HG02623 (cell line): ENCODE results near the gene ERCC4.
"Not testable (repeated sequence)": the region's sequence is repeated elsewhere in the genome, so short reads cannot be mapped to it uniquely, and the experiment has no call there.

Experiments used
- ATAC-seq: cut with Tn5 transposase; IDR thresholded peaks from one replicate; pipeline ENCODE4 v1.9.1; 2021; ENCODE audit warnings: moderate library complexity; ENCODE audit not compliant: unreplicated experiment

ERCC4 gene

DNA sequence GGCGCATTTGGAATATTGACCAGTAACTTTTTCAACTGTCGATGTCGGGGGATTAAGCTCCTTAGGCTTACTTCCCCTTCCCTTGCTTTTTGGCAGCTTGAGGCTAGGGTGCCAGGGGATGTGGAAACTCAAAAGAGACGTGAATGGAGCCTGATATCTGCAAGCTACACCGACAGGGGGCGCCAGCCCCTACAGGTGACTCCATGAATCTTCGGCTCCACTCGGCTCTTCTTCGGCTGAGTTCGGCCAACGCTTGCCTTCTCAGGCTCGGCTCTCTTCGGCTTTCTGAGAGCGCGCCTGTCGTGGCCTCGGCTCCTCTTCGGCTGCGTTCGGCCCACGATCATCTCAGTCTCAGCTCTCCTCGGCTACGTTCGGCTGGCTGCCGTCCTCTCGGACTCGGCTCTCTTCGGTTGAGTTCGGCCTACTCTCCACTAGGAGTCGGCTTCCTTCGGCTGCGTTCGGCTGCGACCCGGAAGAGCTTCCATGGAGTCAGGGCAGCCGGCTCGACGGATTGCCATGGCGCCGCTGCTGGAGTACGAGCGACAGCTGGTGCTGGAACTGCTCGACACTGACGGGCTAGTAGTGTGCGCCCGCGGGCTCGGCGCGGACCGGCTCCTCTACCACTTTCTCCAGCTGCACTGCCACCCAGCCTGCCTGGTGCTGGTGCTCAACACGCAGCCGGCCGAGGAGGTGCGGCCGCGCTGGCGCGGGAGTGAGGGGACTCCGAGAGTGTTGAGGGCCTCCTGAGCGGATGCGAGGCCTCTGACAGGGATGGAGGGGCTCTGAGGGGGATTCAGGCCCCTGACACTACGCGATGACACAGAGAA is at the start of gene ERCC4:
ERCC4 (plus strand) TSS at position 472 of the 827 bp plus-strand sequence; CDS start at position 484, 12 bp downstream.
- peak; percentile 99 for ATAC-seq

- ATAC-seq, result no peak
These were observed 46.0 kb upstream of the ERCC4 start for GRCh38 chr16:13873835-13874438.

DNA sequence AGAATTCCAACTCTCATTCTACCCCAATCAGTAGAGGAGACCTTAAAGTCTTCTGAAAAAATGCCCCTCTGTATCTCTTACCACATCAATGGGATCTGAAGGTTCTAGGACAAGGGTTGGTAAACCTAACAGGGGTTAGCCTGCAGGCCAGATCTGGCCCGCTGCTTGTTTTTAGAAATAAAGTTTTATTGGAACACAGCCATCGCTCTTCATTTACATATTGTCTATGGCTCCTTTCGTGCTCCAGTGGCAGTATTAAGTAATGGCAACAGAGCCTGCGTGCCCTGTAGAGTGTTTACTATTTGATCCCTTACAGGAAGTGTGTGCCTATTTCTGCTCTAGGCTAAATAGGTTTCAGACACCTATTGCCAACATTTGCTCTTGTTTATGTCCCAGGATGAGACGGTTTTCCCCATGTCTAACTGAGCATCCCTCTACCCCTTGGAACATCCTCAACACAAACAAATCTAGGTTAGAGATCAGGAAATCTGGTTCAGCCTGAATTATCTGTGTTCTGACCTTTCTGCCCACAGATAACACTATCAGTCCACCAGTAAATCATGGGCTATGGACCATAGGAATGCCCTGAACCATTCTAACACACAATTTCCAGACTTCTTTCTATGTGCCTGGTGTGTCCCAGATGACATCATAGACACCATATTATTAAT is 44.2 kb upstream of the ERCC4 start:
- ATAC-seq, result no peak

GRCh38 chr16:13883276-13883675 is 36.7 kb upstream of the ERCC4 start:
- no peak for ATAC-seq

GRCh38 chr16:13883881-13884280 is 36.1 kb upstream of the ERCC4 start:
- no peak for ATAC-seq

- no peak for ATAC-seq
These were observed 34.3 kb upstream of the ERCC4 start for GRCh38 chr16:13885700-13886099.

GRCh38 chr16:13886608-13887007 is 33.3 kb upstream of the ERCC4 start:
- ATAC-seq, result no peak

- not testable (repeated sequence) for ATAC-seq
These were observed 30.6 kb upstream of the ERCC4 start for GRCh38 chr16:13889323-13889722.

DNA sequence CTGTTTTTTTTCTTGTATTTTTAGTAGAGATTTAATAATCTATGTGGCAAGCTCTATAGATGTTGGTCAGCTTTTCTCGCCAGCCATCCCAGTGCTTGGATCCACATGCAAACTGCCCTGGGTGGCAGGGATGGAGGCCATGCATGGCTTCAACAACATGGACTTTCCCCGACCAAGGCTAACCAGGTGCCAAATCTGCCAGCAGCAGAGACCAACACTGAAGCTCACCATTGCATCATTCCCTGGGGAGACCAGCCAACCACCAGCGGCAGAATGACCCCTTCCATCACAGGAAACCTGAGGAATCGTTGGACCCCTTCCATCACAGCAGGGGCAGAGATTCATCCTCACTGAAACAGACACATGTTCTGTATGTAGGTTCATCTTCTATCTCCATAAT is 27.7 kb upstream of the ERCC4 start:
- no peak for ATAC-seq

DNA sequence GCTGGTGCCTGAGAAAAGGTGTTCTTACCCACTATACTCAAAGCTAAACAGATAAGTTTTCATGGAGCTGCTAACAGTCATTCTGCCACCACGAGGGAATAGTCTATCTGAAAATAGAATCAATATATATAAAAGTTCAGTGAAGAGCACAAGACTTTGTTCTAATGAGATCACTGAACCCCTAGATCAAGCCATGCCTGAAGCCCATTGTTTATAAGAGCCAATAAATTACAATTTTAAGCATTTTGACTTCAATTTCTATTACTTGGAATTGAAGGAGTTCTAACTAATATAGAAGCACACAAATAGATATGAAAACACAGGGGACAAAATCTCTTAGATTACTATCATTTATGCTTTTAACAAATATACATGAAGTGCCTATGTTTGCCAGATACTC is 24.4 kb upstream of the ERCC4 start:
- no peak for ATAC-seq

DNA sequence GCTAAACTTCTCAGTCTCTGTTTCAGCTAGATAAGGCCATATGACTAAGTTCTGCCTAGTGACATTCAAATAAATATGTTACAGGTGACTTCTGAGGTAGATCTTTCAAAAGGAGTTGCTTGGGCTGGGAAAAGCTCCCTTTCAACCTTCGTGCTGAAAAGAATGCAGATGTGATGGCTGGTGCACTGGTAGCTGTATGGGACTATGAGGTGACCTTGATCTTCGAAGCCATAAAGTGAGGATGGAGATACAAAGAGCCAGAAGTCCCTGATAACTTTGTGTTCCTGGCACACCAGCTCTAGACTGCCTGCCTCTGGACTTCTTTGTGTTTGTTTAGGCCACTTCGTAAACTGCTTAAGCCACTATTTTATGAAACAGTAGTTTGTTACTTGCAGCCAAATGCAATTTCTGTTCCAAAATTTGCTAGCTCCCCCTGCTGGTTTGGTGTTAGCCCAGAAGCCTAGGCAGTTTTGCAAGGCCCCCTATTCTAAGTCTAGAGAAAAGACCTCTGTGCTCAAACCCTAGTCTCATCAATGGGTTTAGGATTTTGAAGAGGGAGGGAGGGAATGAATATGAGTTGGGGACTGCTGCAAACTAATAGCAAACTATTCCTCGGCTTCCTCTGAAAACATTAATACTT is 23.3 kb upstream of the ERCC4 start:
- ATAC-seq, result no peak

DNA sequence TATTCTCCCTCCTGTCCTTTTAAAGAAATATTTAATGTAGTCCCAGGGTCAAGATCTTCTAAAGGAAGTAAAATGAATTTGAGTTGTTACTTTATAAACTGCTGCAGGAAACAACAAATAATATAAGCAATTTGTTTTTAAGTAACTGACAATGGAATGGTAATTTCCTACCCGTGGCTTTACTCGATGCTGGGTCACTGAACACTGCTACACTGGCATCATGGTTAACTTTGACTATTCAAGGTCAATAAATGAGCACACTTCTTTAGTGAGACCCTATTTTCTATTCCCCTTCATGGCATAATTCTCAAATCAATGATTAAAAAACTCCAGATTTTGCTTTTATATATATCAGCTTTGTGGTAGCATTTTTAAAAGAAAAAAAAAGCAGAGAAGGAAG is 22.1 kb upstream of the ERCC4 start:
- ATAC-seq, result no peak

DNA sequence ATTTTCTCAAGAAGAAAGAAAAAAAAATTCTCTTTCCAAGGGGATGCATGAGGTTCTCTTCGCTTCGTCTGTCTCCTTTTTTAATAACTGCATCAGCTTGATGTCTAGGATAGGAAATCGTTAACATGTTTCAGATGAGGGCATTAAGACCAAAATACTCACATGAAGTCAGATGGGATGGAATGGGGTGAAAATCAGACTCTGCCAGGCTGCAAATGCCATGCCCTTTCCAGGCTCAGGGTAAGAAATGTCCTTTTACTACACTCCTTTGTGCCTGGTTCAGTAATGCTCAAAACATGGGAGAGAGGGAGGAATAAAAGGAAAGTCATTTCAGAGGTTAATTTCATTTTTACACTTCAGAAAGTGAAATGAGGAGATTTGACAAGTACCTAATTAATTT is 21.7 kb upstream of the ERCC4 start:
- ATAC-seq, result no peak

- no peak for ATAC-seq
These were observed 17.9 kb upstream of the ERCC4 start for GRCh38 chr16:13902052-13902451.

- no peak for ATAC-seq
These were observed 17.3 kb upstream of the ERCC4 start for GRCh38 chr16:13902677-13903076.

DNA sequence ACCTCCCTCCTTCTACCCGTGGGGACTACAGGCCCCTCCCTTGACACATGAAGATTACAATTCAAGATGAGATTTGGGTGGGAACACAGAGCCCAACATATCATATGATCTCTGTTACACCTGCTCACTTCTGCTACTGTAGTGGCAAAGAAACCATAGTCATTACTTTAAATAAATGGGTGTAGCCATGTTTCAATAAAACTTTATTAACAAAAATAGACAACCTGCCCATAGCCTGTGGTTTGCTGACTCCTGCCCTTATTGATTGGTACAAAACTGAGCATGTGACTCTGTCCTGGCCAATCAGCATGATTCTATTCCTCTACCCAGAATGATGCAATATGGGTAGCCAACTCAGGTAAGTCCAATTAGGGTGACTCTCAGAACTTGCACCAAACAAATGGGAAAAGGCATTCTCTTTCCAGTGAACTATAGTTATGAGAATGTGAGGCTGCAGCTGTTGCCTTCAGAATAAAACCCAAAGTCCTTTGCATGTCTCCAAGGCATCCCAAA is 15.7 kb upstream of the ERCC4 start:
- no peak for ATAC-seq

GRCh38 chr16:13904822-13905221 is 15.1 kb upstream of the ERCC4 start:
- not testable (repeated sequence) for ATAC-seq

DNA sequence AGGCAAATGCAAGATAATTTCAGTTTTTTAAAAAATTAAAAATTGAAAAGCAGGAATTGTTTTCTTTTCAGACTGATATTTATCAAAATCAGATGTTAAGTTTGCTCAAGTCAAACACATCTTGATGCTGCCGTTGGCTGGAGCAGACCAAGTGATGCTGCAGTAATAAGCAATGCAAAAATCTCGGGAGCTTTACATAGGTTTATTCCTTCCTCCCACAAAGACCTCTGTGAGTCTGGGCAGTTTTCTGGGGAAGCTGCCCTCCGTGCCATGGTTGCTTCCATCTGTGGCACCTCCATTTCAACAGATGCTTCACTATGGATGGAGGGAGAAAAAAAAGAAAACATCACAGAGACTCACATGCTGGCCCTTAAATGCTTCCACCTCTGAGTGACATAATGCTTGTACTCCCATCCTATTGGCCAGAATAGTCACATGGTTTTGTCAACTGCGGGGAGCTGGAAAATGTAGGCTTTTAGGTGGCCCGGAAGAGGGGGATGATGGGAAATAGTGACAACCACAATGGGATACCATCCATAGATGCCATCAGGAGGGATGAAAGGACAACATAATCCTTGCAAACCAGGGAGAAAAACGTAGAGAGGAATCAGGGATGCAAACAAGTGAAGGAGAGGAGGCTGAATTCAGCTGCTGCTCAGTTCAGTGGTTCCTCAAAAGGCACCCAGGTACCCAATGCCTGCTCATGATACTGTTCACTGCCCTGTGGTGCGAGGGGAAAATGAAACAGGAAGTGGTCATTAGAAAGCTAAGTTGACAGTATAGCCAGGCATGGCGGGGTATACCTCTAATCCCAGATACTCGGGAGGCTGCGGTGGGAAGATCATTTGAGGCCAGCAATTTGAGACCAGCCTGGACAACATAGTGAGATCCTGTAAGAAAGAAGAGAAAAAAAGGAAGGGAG is 13.5 kb upstream of the ERCC4 start:
- no peak for ATAC-seq

DNA sequence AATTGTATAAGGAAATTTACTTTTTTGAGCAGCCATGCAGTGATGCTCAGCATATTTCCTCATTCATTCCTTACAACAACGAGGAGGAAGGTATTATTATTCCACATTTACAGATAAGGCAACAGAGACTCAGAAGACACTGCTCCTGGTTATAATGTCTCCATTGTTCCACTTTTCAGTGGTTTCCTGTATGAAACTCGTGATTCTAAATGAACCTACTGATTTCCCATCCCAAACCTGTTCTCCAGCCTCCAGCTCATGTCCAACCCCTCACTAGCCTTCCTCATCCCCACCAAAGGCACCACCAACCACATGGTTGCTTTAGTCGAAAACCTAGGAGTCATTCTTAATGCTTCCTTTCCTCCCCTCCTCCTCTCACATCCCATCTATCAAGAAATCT is 12.5 kb upstream of the ERCC4 start:
- no peak for ATAC-seq

GRCh38 chr16:13909069-13909468 is 10.9 kb upstream of the ERCC4 start:
- no peak for ATAC-seq
